IMR-90 (cell line): Measurements from ENCODE around the gene FAM174C. TPM values are rescaled to one million over a fixed set of nuclear protein-coding genes. Genes with fewer than 3 reads are reported as not detected.

Experiments
- ATAC-seq: fragments of 200-7000 bp; cut with Tn5 transposase; 2 replicates; pipeline ENCODE4 v1.9.1; 2020; ENCODE audit warnings: low read depth, mild to moderate bottlenecking, moderate library complexity
- BruUV-seq: library from RNA; stranded (reverse); fragments of 400-500 nt; replicated peaks from 2 replicates; lab custom pipeline; 2021; lab: Mats Ljungman, UMichigan
- CTCF ChIA-PET: fragments of 300-600 bp; formaldehyde crosslinking; extraction: SDS; loops from one replicate; lab custom pipeline; 2021; ENCODE audit warnings: antibody characterized with exemption; lab: Yijun Ruan, JAX
- POLR2A ChIA-PET: fragments of 300-600 bp; sonication (Branson Sonifier 250); formaldehyde crosslinking; loops from one replicate; lab custom pipeline; 2022; ENCODE audit warnings: antibody characterized with exemption; ENCODE audit not compliant: unreplicated experiment; lab: Charles Lee
- DNase-seq: peaks from one replicate; pipeline ENCODE4 v3.0.0; 2013
- H2AFZ ChIP-seq: replicated peaks from 2 replicates; pipeline ENCODE3; 2013; ENCODE audit warnings: low read length, mild to moderate bottlenecking; ENCODE audit not compliant: poor library complexity
- H2AK5ac ChIP-seq: 2 replicates; pipeline ENCODE4 v1.6.1; 2013; ENCODE audit warnings: low read depth, low read length, inconsistent platforms
- H2AK9ac ChIP-seq: replicated peaks from 2 replicates; pipeline ENCODE3; 2013; ENCODE audit warnings: mild to moderate bottlenecking, low read depth, low read length, moderate library complexity; ENCODE audit not compliant: poor library complexity
- H2BK120ac ChIP-seq: 2 replicates; pipeline ENCODE4 v1.6.1; 2013; ENCODE audit warnings: low read depth, low read length, inconsistent platforms
- H2BK15ac ChIP-seq: 3 replicates; pipeline ENCODE4 v1.6.1; 2013; ENCODE audit warnings: low read depth, low read length, inconsistent platforms
- H2BK20ac ChIP-seq: 2 replicates; pipeline ENCODE4 v1.6.1; 2013; ENCODE audit warnings: low read depth, mild to moderate bottlenecking, inconsistent platforms, low read length, moderate library complexity
- H2BK5ac ChIP-seq: 2 replicates; pipeline ENCODE4 v1.6.1; 2013; ENCODE audit warnings: mild to moderate bottlenecking, low read depth, low read length, inconsistent platforms; ENCODE audit not compliant: poor library complexity, severe bottlenecking
- H3K14ac ChIP-seq: replicated peaks from 2 replicates; pipeline ENCODE4 v1.6.1; 2013; ENCODE audit warnings: low read depth, low read length, inconsistent platforms
- H3K18ac ChIP-seq: 2 replicates; pipeline ENCODE4 v1.6.1; 2013; ENCODE audit warnings: low read depth, low read length, control low read depth
- H3K23ac ChIP-seq: 2 replicates; pipeline ENCODE4 v1.6.1; 2013; ENCODE audit warnings: low read depth, low read length, inconsistent platforms
- H3K27ac ChIP-seq: 2 replicates; pipeline ENCODE4 v1.5.1; 2013; ENCODE audit warnings: mild to moderate bottlenecking, control low read depth, low read length; ENCODE audit not compliant: insufficient read depth
- H3K27me3 ChIP-seq: 2 replicates; pipeline ENCODE4 v1.6.1; 2013; ENCODE audit warnings: low read length; ENCODE audit not compliant: control insufficient read depth, insufficient read depth
- H3K36me3 ChIP-seq: 2 replicates; pipeline ENCODE4 v1.6.1; 2013; ENCODE audit warnings: low read length, mixed read lengths; ENCODE audit not compliant: control insufficient read depth, insufficient read depth
- H3K4ac ChIP-seq: 2 replicates; pipeline ENCODE4 v1.6.1; 2013; ENCODE audit warnings: low read depth, low read length, inconsistent platforms
- H3K4me1 ChIP-seq: 2 replicates; pipeline ENCODE4 v1.6.1; 2013; ENCODE audit warnings: low read length, mixed read lengths; ENCODE audit not compliant: control insufficient read depth, insufficient read depth
- H3K4me2 ChIP-seq: 2 replicates; pipeline ENCODE4 v1.6.1; 2013; ENCODE audit warnings: low read depth, mild to moderate bottlenecking, control low read depth, low read length, moderate library complexity
- H3K4me3 ChIP-seq: 2 replicates; pipeline ENCODE4 v1.5.1; 2013; ENCODE audit warnings: low read depth, mild to moderate bottlenecking, control low read depth, low read length, moderate library complexity; ENCODE audit not compliant: insufficient read depth
- H3K56ac ChIP-seq: 2 replicates; pipeline ENCODE4 v1.6.1; 2013; ENCODE audit warnings: low read length, inconsistent platforms; ENCODE audit not compliant: insufficient read depth; ENCODE audit errors: extremely low read depth
- H3K79me1 ChIP-seq, 2 experiments: 2 replicates each; pipeline ENCODE4 v1.6.1; 2013; ENCODE audit warnings: low read length in 2 of 2, inconsistent platforms in 1 of 2, low read depth in 1 of 2
- H3K9ac ChIP-seq: 2 replicates; pipeline ENCODE4 v1.6.1; 2013; ENCODE audit warnings: low read depth, low read length, control low read depth
- H3K9me1 ChIP-seq: 2 replicates; pipeline ENCODE4 v1.6.1; 2013; ENCODE audit warnings: low read length, inconsistent platforms; ENCODE audit not compliant: insufficient read depth
- H3K9me3 ChIP-seq: 2 replicates; pipeline ENCODE4 v1.6.1; 2013; ENCODE audit warnings: low read length; ENCODE audit not compliant: control insufficient read depth, insufficient read depth
- H4K20me1 ChIP-seq: 2 replicates; pipeline ENCODE4 v1.6.1; 2013; ENCODE audit warnings: low read length, inconsistent platforms; ENCODE audit not compliant: insufficient read depth
- H4K5ac ChIP-seq: 2 replicates; pipeline ENCODE4 v1.6.1; 2013; ENCODE audit warnings: mild to moderate bottlenecking, low read depth, low read length, control low read depth
- H4K8ac ChIP-seq, 2 experiments: 2 replicates each; pipeline ENCODE4 v1.6.1; 2013; ENCODE audit warnings: low read depth in 2 of 2, low read length in 2 of 2, control low read depth in 1 of 2, inconsistent platforms in 1 of 2
- H4K91ac ChIP-seq: 2 replicates; pipeline ENCODE4 v1.6.1; 2013; ENCODE audit warnings: low read depth, low read length, inconsistent platforms; ENCODE audit not compliant: insufficient read depth
- CEBPB ChIP-seq: IDR thresholded peaks from 2 replicates; pipeline ENCODE4 v1.6.1; 2012; ENCODE audit warnings: low read depth, low read length, improper control_type of control experiment
- CHD1 ChIP-seq: IDR thresholded peaks from 2 replicates; pipeline ENCODE4 v1.6.1; 2012; ENCODE audit warnings: low read depth, low read length, improper control_type of control experiment
- FOS ChIP-seq: fragments of 150-350 bp; IDR thresholded peaks from 2 replicates; pipeline ENCODE4 v1.6.1; 2016; ENCODE audit warnings: low read depth, low read length
- POLR2A ChIP-seq: IDR thresholded peaks from 2 replicates; pipeline ENCODE4 v1.6.1; 2012; ENCODE audit warnings: mild to moderate bottlenecking, low read depth, low read length
- RAD21 ChIP-seq: IDR thresholded peaks from 2 replicates; pipeline ENCODE4 v1.6.1; 2012; ENCODE audit warnings: low read length, improper control_type of control experiment
- RCOR1 ChIP-seq: IDR thresholded peaks from 2 replicates; pipeline ENCODE4 v1.6.1; 2012; ENCODE audit warnings: mild to moderate bottlenecking, low read length, improper control_type of control experiment; ENCODE audit not compliant: insufficient replicate concordance
- WGBS, 2 experiments: methylation state at CpG; one replicate each; pipeline versions ENCODE4 v1.1.5 to v1.1.7; 2013; ENCODE audit warnings: missing lambda C conversion rate in 2 of 2; ENCODE audit not compliant: insufficient read length in 1 of 2; ENCODE audit errors: extremely low coverage in 2 of 2; 5-methylcytosine and 5-hydroxymethylcytosine counted together
- dilution Hi-C: fragments of 300-500 bp; cut with HindIII; formaldehyde crosslinking; loops from one replicate; pipeline ENCODE4 v1.14.3; 2018; ENCODE audit warnings: low sequenced_read_pairs; ENCODE audit not compliant: unreplicated experiment
- in situ Hi-C: fragments of 300-500 bp; cut with MboI; formaldehyde crosslinking; loops from 3 replicates; pipeline ENCODE4 v1.14.3; 2019; ENCODE audit warnings: low sequenced_read_pairs, inconsistent platforms, mixed read lengths
- intact Hi-C: fragments of 100-400 bp; cut with micrococcal nuclease; formaldehyde crosslinking; loops from 2 replicates; pipeline ENCODE4 v1.10.0; 2022
- polyA plus RNA-seq, 3 experiments: library from polyadenylated mRNA; depleted of rRNA; stranded (reverse); fragments of >200 nt; gene quantifications; 2 replicates each; pipeline ENCODE4 v1.2.3, GENCODE V29; 2012; ENCODE audit warnings: low replicate concordance in 1 of 3
- total RNA-seq: library from RNA; depleted of rRNA; stranded (reverse); fragments of >200 nt; gene quantifications from 2 replicates; pipeline ENCODE4 v1.2.3, GENCODE V29; 2012
- TF ChIP-seq, protein P1 (sequence below): fragments of 150-350 bp; IDR thresholded peaks from 2 replicates; pipeline ENCODE4 v1.6.1; 2017; ENCODE audit warnings: mild to moderate bottlenecking, antibody characterized with exemption, low read length, low read depth

FAM174C gene
- total and polyA plus RNA-seq, 2 of the 4 experiments (the other 2 are of a cell fraction), result 7.5 to 61.8 TPM

DNA sequence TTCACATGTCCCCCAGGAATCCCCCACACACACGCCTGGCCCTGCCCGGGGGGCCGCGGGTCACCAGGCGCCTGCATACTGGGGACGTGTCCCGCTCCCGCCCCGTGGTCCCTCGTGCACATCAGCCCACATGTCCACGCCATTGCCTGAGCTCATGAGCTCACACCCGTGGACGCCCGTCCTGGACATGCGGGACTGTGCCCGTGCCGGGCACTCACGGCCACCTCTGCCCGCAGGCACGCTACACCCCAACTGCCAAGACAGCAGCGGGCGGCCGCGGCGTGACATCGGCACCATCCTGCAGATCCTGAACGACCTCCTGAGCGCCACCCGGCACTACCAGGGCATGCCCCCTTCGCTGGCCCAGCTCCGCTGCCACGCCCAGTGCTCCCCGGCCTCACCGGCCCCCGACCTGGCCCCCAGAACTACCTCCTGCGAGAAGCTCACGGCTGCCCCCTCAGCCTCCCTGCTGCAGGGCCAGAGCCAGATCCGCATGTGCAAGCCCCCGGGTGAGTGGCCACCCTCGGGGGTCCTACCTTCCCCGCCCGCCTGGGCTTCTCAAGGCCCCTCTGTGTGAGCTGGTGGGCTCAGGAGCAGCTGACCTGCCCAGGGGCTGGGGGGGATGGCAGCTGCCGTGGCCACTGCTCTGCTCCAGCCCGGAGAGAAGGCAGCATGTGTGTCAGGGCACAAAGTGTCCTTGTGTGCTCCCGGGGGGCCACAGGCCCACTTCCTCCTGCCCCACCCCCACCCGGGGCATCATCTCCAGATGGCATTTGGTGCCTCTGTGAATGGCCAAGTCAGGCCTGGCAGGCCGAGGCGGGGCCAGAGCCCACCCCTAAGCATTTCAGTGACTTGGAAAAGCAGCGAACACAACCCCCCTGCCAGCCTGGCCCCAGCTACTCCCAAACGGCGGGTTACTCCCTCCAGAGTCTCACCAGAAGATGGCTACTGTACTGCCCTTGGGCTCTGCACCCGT is 19.9 kb upstream of the FAM174C start:
- H4K5ac ChIP-seq, result no peak overlapping the region
- H3K27me3 ChIP-seq, result no peaks in the 10 kb centered on the region
- H2BK120ac ChIP-seq, result peak overlapping the region; percentile 64; the same call in 1 of the 2 replicates
- no peaks in the 10 kb centered on the region for H3K9me3 ChIP-seq
- H2AK5ac ChIP-seq, result peak overlapping the region; percentile 60
- H4K8ac ChIP-seq, result peak overlapping the region; percentile 14 to 63; a peak in 2 of 4 replicates
- no peak overlapping the region for H3K4me3 ChIP-seq
- WGBS, 2 experiments, result 91% methylated on average over 29 of the region's 52 CpGs; no CpG with 5 or more reads in 1 of the 2 experiments
- ATAC-seq (no peak), DNase-seq (no peak)
- TF ChIP-seq, protein P1, sequence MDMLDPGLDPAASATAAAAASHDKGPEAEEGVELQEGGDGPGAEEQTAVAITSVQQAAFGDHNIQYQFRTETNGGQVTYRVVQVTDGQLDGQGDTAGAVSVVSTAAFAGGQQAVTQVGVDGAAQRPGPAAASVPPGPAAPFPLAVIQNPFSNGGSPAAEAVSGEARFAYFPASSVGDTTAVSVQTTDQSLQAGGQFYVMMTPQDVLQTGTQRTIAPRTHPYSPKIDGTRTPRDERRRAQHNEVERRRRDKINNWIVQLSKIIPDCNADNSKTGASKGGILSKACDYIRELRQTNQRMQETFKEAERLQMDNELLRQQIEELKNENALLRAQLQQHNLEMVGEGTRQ, result peak; percentile 21; the same call in 1 of the 2 replicates
- no peak for TF ChIP-seq FOS
- no peak; the same call in 1 of the 2 replicates for TF ChIP-seq POLR2A
- TF ChIP-seq CEBPB, result no peak
- no peak for TF ChIP-seq RCOR1
- no peak for TF ChIP-seq CHD1
- no peak for TF ChIP-seq RAD21
- no peak overlapping the region for H2BK15ac ChIP-seq
- peak overlapping the region; percentile 99 for H2AK9ac ChIP-seq
- H3K56ac ChIP-seq, result no peak overlapping the region
- H3K23ac ChIP-seq, result peak overlapping the region; percentile 66; the same call in 1 of the 2 replicates
- H2BK5ac ChIP-seq, result peak overlapping the region; percentile 99
- no TSS peak for BruUV-seq
- POLR2A ChIA-PET, result interaction anchor here (1.6 to 1.7 kb wide), 2 partner anchors 11 to 14 kb away, joined by 6 to 24 read pairs; partner anchors contain the start of gene CIRBP
- H3K36me3 ChIP-seq, result peaks cover 68% of the 10 kb centered on the region
- peak overlapping the region; percentile 99 for H3K27ac ChIP-seq
- H3K9ac ChIP-seq, result 0 out of 2 replicates have a peak overlapping the region, but pooled peaks have one; percentile 38
- H2BK20ac ChIP-seq, result no peak overlapping the region
- H3K79me1 ChIP-seq, result peaks cover 0 to 46% of the 10 kb centered on the region in 2 experiments; a peak in 2 of 4 replicates
- CTCF ChIA-PET, result interaction anchor here (1.6 to 2.0 kb wide), 2 partner anchors 11 kb away, joined by 5 to 7 read pairs; no protein-coding TSS in a partner anchor
- in situ Hi-C loops (no loop called here), intact Hi-C loops (no loop called here), dilution Hi-C loops (no loop called here)
- H3K14ac ChIP-seq, result no peak overlapping the region
- no peaks in the 10 kb centered on the region for H3K9me1 ChIP-seq
- peak overlapping the region; percentile 84; the same call in 1 of the 2 replicates for H3K4ac ChIP-seq
- H3K18ac ChIP-seq, result no peak overlapping the region
- H3K4me1 ChIP-seq, result peaks cover 38% of the 10 kb centered on the region
- no peak overlapping the region for H3K4me2 ChIP-seq
- peak overlapping the region; percentile 82 for H4K91ac ChIP-seq
- H4K20me1 ChIP-seq, result peaks cover 93% of the 10 kb centered on the region
- peak overlapping the region; percentile 46 for H2AFZ ChIP-seq
